HuH-7.5 (cell line): Measurements from ENCODE around the gene SULT1E1.

Source experiments
- DNase-seq: peaks from one replicate; pipeline ENCODE4 v3.0.0; 2011; ENCODE audit warnings: low spot score

The SULT1E1 gene

GRCh38 chr4:69793732-69794131, 66.2 kb downstream of the SULT1E1 start:
- no peak for DNase-seq
